ENCODE measurements around the gene GPNMB. TPM values are rescaled to one million over a fixed set of nuclear protein-coding genes. Genes with fewer than 3 reads are reported as not detected.

Gene GPNMB
- 6.7 and 50.5 TPM in 2 replicates for total RNA-seq

DNA sequence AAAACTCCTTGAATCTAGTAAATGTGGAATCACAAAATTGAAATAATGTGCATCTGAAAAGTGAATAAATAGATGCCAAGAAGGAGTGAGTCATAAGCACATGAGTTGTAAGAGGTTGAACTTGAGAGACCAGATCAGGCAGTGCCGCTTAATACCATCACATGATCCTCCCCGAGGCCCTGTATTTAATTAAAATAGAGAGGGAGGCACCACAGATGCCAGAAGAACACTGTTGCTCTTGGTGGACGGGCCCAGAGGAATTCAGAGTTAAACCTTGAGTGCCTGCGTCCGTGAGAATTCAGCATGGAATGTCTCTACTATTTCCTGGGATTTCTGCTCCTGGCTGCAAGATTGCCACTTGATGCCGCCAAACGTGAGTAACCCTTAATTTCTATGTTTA lies at the start of gene GPNMB:
TSS of gene GPNMB (plus strand) at position 221 of the 400 bp plus-strand sequence. CDS start at position 304, 83 bp downstream.

DNA sequence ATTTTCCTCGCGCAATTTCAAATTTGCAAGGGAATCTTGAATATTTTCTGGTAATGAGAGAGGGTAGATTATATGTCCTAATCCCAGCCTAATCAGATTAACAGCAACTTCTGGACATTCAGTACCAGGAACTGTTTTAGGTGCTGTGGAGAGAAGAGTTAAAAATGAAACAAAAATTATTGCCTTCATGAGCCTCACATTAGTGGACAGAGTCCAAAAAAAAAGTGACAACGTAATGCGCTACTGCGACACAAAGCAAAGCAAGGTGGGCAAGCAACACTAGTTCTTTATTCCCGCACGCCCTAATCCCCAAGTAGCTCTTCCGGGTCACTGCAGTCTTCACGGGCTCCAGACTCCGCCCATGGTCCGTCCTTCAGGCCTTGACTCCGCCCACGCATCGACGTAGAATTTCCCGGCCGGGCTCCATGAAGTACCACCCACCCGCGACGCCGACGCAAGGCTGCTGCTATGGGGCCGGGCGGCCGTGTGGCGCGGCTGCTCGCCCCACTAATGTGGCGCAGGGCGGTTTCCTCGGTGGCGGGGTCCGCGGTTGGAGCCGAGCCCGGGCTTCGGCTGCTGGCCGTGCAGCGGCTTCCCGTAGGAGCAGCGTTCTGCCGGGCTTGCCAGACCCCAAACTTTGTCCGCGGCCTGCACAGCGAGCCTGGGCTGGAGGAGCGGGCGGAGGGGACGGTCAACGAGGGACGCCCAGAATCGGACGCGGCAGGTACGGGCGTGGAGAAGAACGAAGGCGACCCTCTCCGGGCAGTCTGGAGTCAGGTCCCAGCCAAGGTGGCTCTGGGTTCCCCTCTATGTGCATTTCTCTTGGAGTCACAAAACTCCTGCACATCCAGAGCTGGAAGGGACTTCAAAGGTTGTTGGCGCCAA lies 52.6 kb downstream of the GPNMB start, which contains the start of gene MALSU1:
TSS of gene MALSU1 (plus strand) at position 455 of the 885 bp plus-strand sequence. CDS start at position 469, 14 bp downstream.

Other genes with a start within 250 kb of the GPNMB start
- gene HYCC1, start 232.6 kb upstream of the GPNMB start, total RNA-seq, result 123 and 152 TPM in 2 replicates
- gene KLHL7, start 141.0 kb upstream of the GPNMB start, total RNA-seq, result 33.7 and 34.7 TPM in 2 replicates
- 23.6 and 28.8 TPM in 2 replicates for gene NUP42, start 64.7 kb upstream of the GPNMB start, total RNA-seq
- gene MALSU1, start 52.6 kb downstream of the GPNMB start, total RNA-seq, result 64.0 and 84.2 TPM in 2 replicates
- gene IGF2BP3, start 223.7 kb downstream of the GPNMB start, total RNA-seq, result 20.3 and 36.0 TPM in 2 replicates

Data from regular cardiac myocyte (primary cell).